GM21447 (cell line): ENCODE measurements around the gene GSTA4.
"Not testable (repeated sequence)": the region's sequence is repeated elsewhere in the genome, so short reads cannot be mapped to it uniquely, and the experiment has no call there.

ENCODE experiments used
- ATAC-seq: cut with Tn5 transposase; IDR thresholded peaks from one replicate; pipeline ENCODE4 v1.9.1; 2021; ENCODE audit not compliant: unreplicated experiment

The GSTA4 gene

GRCh38 chr6:53014063-53014462 is 19.0 kb upstream of the GSTA4 start:
- ATAC-seq = no peak

- no peak for ATAC-seq
Measured at GRCh38 chr6:53011979-53012378, 16.9 kb upstream of the GSTA4 start.

GRCh38 chr6:53010504-53010903 is 15.4 kb upstream of the GSTA4 start:
- ATAC-seq = no peak

GRCh38 chr6:53009511-53009910 is 14.4 kb upstream of the GSTA4 start:
- ATAC-seq = no peak

GRCh38 chr6:53009056-53009455 is 14.0 kb upstream of the GSTA4 start:
- no peak for ATAC-seq

GRCh38 chr6:53008192-53008687 is 13.2 kb upstream of the GSTA4 start:
- ATAC-seq = not testable (repeated sequence)

- no peak for ATAC-seq
Measured at GRCh38 chr6:53005663-53006250, 10.7 kb upstream of the GSTA4 start.

- no peak for ATAC-seq
Measured at GRCh38 chr6:52999456-52999855, 4.4 kb upstream of the GSTA4 start.

GRCh38 chr6:52998603-52999002 is 3.5 kb upstream of the GSTA4 start:
- ATAC-seq = no peak

- ATAC-seq = no peak
Measured at GRCh38 chr6:52995913-52996645, 995 bp upstream of the GSTA4 start.

- peak; percentile 31 for ATAC-seq
Measured at GRCh38 chr6:52994839-52995088, 320 bp downstream of the GSTA4 start.

- ATAC-seq = no peak
Measured at GRCh38 chr6:52994031-52994838, 849 bp downstream of the GSTA4 start.

- no peak for ATAC-seq
Measured at GRCh38 chr6:52992980-52993920, 1.8 kb downstream of the GSTA4 start.

GRCh38 chr6:52990342-52990741 is 4.7 kb downstream of the GSTA4 start:
- ATAC-seq = no peak

GRCh38 chr6:52985228-52985627 is 9.9 kb downstream of the GSTA4 start:
- ATAC-seq = no peak

GRCh38 chr6:52984247-52984646 is 10.8 kb downstream of the GSTA4 start:
- peak; percentile 93 for ATAC-seq

- ATAC-seq = no peak
Measured at GRCh38 chr6:52983159-52983848, 11.8 kb downstream of the GSTA4 start.

GRCh38 chr6:52982680-52983079 is 12.4 kb downstream of the GSTA4 start:
- no peak for ATAC-seq

- no peak for ATAC-seq
Measured at GRCh38 chr6:52981222-52981900, 13.7 kb downstream of the GSTA4 start.

GRCh38 chr6:52976591-52977035 is 18.5 kb downstream of the GSTA4 start:
- peak; percentile 92 for ATAC-seq
